GM12873 (cell line): Measurements from ENCODE around the gene ATP5F1D.

Experiments
- TF ChIP-seq, protein P1 (sequence below): IDR thresholded peaks from 2 replicates; pipeline ENCODE4 v1.5.1; 2012; ENCODE audit warnings: low read depth, mild to moderate bottlenecking, moderate library complexity, low read length, control low read depth; ENCODE audit not compliant: insufficient read depth; ENCODE audit errors: missing control alignments

Gene ATP5F1D

DNA sequence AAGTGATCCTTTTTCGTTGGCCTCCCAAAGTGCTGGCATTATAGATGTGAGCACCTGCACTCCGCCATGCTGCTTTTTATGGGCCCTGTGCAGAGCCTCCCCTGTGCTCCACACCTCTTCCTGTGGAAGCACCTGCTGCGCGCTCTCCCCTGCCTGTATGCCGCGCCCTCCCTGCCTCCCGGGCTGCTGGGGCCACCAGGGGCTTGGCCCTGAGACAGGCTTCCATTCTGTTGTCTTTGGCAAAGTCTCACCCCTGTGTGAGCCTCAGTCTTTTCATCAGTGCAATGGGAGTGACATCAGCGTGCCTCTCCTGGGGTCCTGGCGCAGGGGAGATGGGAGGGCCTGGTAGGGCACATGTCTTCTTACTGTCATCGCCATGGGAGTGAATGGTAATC, 35.1 kb downstream of the ATP5F1D start:
- TF ChIP-seq, protein P1, sequence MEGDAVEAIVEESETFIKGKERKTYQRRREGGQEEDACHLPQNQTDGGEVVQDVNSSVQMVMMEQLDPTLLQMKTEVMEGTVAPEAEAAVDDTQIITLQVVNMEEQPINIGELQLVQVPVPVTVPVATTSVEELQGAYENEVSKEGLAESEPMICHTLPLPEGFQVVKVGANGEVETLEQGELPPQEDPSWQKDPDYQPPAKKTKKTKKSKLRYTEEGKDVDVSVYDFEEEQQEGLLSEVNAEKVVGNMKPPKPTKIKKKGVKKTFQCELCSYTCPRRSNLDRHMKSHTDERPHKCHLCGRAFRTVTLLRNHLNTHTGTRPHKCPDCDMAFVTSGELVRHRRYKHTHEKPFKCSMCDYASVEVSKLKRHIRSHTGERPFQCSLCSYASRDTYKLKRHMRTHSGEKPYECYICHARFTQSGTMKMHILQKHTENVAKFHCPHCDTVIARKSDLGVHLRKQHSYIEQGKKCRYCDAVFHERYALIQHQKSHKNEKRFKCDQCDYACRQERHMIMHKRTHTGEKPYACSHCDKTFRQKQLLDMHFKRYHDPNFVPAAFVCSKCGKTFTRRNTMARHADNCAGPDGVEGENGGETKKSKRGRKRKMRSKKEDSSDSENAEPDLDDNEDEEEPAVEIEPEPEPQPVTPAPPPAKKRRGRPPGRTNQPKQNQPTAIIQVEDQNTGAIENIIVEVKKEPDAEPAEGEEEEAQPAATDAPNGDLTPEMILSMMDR = no peak

DNA sequence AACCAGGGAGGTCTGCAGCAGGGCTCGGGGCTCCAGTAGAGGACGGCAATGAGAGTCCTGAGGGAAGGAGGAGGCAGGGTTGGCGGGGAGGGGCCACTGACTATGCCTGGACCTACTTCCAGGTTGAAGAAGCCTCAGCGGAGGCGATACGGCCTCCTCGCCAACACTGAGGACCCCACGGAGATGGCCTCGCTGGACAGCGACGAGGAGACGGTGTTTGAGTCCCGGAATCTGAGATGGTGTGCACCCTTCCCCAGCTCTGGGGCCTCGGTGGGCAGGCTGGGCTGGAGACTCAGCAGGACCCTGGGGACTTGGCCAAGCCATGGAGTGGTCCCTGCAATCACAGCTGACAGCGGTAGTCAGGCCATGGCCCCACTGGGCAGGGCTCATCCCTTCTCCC, 35.5 kb downstream of the ATP5F1D start:
- TF ChIP-seq, protein P1 = no peak

DNA sequence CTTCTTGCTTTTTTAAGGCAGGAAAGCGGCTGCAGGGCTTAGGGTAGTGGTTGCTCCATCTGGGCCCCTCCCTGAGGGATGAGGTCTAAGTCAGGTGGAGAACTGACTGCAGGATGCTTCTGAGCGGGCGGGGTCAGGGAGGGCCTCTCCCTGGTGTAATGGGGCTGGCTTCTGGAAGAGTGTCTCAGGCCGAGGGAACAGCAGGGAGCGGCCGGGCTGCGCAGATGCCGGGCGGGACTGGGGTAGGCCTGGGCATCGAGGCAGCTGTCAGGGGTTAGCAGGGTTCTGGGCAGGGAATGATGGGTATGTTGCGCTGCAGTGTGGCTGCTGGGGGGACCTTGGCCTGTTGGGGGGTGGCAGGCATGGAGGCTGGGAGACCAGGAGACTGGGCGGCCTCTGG, 36.5 kb downstream of the ATP5F1D start:
- TF ChIP-seq, protein P1 = no peak

DNA sequence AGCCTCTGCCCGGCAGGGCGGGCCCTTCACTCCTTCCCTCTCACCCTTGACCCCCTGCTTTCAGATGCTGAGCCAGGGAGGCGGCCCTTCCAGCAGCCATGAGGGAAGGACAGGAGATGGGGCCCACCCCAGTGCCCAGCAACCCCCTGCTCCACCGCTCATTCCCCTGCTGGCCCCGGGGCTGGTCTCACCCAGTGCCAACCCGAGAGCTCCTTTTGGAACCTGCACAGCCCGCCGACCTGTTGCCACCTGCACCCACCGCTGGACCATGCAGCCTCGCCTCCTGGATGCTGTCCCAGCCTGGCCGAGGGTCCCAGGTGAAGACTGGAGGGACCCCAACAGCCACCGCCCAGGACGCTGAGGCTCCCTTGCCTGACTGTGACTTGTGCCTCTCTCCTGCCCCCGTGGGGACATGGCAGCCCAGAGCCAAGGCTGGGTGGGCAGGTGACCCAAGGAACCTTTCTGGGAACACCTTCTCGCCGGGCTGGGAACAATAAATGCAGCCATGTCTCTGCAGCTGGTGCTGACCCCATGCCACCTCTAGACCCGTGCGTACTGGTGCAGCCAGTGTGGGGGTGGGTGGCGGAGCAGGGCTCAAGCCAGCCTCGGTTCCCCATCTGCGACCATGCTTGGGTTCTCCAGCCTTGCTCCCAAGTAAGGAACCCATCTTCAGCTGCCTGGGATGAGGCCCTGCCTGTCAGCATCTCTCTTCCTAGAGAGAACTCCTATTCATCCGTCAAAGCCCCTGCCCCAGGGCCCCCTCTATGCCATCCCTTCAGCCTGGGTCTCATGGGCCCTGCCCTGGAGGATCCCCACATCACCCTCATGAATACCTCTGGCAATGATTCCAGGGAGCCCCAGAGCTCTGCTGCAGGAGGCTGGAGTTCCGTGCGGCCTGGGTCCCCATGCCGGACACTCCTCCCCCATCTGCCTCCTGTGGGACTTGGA, 37.4 kb downstream of the ATP5F1D start:
- TF ChIP-seq, protein P1 = no peak

DNA sequence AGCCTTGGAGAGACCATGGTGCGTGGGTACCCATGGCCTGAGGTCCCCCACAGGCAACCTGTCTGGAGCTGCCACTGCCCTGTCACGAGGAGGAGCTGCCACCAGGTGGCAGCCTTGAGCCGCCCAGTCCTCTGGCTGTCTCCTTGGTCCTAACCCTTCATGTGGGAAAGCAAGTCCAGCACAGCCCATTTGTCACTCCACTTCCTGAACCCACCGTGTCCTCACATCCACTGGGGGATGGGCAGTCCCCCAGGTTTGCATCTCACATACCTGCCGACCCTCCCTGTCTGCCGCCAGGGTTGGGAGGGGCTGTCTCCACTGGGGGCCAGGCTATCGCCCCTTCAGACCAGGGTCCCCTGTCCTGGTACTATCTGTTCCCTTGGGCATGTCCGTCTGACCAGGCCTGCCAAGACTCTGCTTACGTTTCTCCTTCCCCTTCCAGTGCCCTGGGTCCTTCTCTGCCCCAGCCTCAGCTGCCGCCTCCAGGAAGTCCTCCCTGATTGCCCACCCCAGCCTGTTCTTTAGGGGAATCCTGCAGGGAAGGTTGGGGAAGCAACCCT, 38.3 kb downstream of the ATP5F1D start:
- TF ChIP-seq, protein P1 = peak; percentile 100

DNA sequence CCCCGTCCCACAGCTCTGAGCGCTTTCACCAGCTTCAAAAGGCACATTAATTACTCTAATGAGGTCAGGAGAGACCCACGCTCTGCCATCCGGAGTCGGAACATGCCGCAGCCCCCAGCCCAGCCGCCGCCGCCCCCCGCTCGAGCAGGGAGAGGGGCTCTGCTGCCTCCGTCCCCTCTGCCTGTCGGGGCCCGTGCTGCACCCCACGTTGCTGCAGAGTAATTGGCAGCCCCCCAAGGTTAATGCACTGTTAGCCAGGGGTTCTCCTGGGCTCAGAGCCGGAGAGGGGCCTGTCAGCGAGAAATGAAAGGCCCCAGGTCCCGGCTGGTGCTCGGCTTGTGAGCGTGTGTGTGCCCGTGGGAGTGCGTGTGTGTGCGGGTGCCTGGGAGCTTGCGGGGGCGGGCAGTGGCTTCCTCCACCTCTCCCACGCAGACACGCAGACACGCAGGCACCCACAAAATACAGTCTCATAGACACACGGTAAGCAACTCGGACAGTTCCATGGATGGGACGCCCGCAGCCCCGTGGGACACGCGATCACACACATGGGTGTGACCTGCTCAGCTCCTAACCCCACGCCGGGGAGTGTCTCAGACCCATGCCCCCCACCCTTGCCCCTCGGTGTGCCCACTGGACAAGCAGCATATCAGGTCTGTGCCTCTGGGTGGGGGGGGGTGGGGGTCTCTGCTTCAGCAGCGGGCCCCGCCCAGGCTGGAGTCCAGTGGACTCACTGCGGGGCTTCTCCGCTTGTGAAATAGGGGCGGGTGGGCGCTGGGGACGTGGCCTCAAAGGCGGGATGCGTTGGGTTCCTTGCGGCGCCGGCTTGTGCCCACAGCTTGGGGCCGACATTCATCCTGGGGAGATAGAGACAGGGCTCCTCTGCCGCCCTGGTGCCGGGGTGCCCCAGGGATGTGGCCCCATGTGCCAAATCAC, 39.4 kb downstream of the ATP5F1D start:
- TF ChIP-seq, protein P1 = no peak
